ENCODE results near the gene TLX1.

DNA sequence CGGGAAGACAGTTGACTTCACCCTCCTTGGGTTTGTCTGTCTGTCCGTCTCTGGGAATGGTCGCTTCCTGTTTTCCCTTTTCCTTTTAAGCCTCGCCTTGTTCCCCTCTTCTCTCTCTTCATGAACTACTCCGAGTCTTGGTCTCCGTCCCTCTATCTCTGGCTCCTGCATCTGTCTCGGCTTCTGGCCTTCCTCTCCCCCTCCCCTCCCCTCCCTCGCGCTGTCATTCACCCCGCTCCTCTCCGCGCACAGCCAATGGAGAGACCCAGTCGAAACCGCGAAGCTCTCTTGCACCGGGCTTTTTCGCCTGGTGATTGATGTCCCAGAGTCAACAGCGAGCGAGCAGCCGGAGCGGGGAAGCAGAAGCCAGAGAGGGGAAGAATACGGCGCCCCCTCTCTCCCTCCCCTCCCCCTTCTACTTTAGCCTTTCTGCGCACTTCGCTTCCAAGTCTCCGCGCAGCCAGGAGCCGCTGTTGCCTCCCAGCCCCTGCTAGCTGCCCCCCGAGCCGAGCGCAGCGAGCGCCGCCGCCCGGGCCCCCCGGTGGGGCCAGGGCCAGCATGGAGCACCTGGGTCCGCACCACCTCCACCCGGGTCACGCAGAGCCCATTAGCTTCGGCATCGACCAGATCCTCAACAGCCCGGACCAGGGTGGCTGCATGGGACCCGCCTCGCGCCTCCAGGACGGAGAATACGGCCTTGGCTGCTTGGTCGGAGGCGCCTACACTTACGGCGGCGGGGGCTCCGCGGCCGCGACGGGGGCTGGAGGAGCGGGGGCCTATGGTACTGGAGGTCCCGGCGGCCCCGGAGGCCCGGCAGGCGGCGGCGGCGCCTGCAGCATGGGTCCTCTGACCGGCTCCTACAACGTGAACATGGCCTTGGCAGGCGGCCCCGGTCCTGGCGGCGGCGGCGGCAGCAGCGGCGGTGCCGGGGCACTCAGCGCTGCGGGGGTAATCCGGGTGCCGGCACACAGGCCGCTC, at the start of gene TLX1:
- TF ChIP-seq, protein P1, sequence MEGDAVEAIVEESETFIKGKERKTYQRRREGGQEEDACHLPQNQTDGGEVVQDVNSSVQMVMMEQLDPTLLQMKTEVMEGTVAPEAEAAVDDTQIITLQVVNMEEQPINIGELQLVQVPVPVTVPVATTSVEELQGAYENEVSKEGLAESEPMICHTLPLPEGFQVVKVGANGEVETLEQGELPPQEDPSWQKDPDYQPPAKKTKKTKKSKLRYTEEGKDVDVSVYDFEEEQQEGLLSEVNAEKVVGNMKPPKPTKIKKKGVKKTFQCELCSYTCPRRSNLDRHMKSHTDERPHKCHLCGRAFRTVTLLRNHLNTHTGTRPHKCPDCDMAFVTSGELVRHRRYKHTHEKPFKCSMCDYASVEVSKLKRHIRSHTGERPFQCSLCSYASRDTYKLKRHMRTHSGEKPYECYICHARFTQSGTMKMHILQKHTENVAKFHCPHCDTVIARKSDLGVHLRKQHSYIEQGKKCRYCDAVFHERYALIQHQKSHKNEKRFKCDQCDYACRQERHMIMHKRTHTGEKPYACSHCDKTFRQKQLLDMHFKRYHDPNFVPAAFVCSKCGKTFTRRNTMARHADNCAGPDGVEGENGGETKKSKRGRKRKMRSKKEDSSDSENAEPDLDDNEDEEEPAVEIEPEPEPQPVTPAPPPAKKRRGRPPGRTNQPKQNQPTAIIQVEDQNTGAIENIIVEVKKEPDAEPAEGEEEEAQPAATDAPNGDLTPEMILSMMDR (conservative IDR thresholded peaks at IDR 0.05) = no peak
- no peak for TF ChIP-seq EZH2 (IDR thresholded peaks at IDR 0.05; ENCODE audit: low read depth)
